Panc1 (cell line): ENCODE data around the gene SKIC8. TPM values are rescaled to one million over a fixed set of nuclear protein-coding genes. Genes with fewer than 3 reads are reported as not detected.

Experiments
- ATAC-seq: fragments of 200-7000 bp; cut with Tn5 transposase; 2 replicates; pipeline ENCODE4 v1.9.1; 2020; ENCODE audit warnings: mild to moderate bottlenecking, moderate library complexity
- BruUV-seq: library from RNA; stranded (reverse); fragments of 400-500 nt; replicated peaks from 2 replicates; lab custom pipeline; 2021; lab: Mats Ljungman, UMichigan
- CTCF ChIA-PET: fragments of 300-600 bp; sonication (Branson Sonifier 250); formaldehyde crosslinking; loops from one replicate; lab custom pipeline; 2022; ENCODE audit warnings: antibody characterized with exemption; lab: Charles Lee
- POLR2A ChIA-PET: fragments of 300-600 bp; sonication (Branson Sonifier 250); formaldehyde crosslinking; loops from one replicate; lab custom pipeline; 2022; ENCODE audit warnings: antibody characterized with exemption; lab: Charles Lee
- DNase-seq: peaks from one replicate; pipeline ENCODE4 v3.0.0-alpha.2; 2010; ENCODE audit warnings: low read depth, low spot score
- H3K27ac ChIP-seq: 2 replicates; pipeline ENCODE4 v1.5.1; 2011; ENCODE audit warnings: mild to moderate bottlenecking, low read length, inconsistent platforms
- H3K27me3 ChIP-seq: fragments of 200-500 bp; sonication (Bioruptor generic); 2 replicates; pipeline ENCODE4 v1.6.0; 2014; ENCODE audit warnings: low read length, inconsistent platforms; ENCODE audit not compliant: control insufficient read depth, insufficient read depth
- H3K36me3 ChIP-seq: fragments of 200-500 bp; sonication (Bioruptor generic); 2 replicates; pipeline ENCODE4 v1.5.1; 2014; ENCODE audit warnings: inconsistent platforms, mild to moderate bottlenecking, low read length, moderate library complexity; ENCODE audit not compliant: control insufficient read depth, insufficient read depth
- H3K4me1 ChIP-seq: 2 replicates; pipeline ENCODE4 v1.5.1; 2011; ENCODE audit warnings: inconsistent platforms, mild to moderate bottlenecking, low read length, moderate library complexity; ENCODE audit not compliant: control insufficient read depth, insufficient read depth
- H3K4me3 ChIP-seq, 2 experiments: 2 replicates each; pipeline ENCODE4 v1.5.1; 2011 to 2012; ENCODE audit warnings: low read depth in 2 of 2, low read length in 2 of 2, mild to moderate bottlenecking in 2 of 2, inconsistent platforms in 1 of 2, moderate library complexity in 1 of 2
- H3K9me3 ChIP-seq: fragments of 200-500 bp; sonication (Bioruptor generic); 2 replicates; pipeline ENCODE4 v1.5.1; 2014; ENCODE audit warnings: low read depth, mild to moderate bottlenecking, inconsistent platforms, low read length, moderate library complexity; ENCODE audit not compliant: control insufficient read depth, insufficient read depth
- POLR2AphosphoS5 ChIP-seq: IDR thresholded peaks from 2 replicates; pipeline ENCODE4 v1.6.1; 2012; ENCODE audit warnings: mild to moderate bottlenecking, low read depth, low read length, moderate library complexity
- REST ChIP-seq, 2 experiments: IDR thresholded peaks; 2 replicates each; pipeline ENCODE4 v1.6.1; 2011 to 2012; ENCODE audit warnings: low read depth in 2 of 2, control low read depth in 1 of 2, low read length in 1 of 2, mild to moderate bottlenecking in 1 of 2, moderate library complexity in 1 of 2; ENCODE audit not compliant: insufficient read depth in 1 of 2
- SIN3A ChIP-seq: IDR thresholded peaks from 2 replicates; pipeline ENCODE4 v1.6.1; 2012; ENCODE audit warnings: low read depth, mild to moderate bottlenecking, low read length, moderate library complexity, borderline replicate concordance; ENCODE audit not compliant: insufficient read depth
- TCF7L2 ChIP-seq: IDR thresholded peaks from 2 replicates; pipeline ENCODE4 v1.6.1; 2011; ENCODE audit warnings: mild to moderate bottlenecking, low read depth, low read length, inconsistent platforms
- in situ Hi-C: cut with HindIII; loops from 2 replicates; pipeline ENCODE4 v1.10.0; 2016; ENCODE audit warnings: low sequenced_read_pairs, low pct_unique_long_range_greater_than_20kb
- intact Hi-C: fragments of 100-400 bp; cut with micrococcal nuclease; formaldehyde crosslinking; loops from one replicate; pipeline ENCODE4 v1.10.0; 2022; ENCODE audit not compliant: unreplicated experiment
- total RNA-seq: library from RNA; stranded (reverse); gene quantifications from one replicate; pipeline ENCODE4 v1.2.1, GENCODE V29; 2021; ENCODE audit not compliant: unreplicated experiment
- TF ChIP-seq, protein P1 (sequence below): fragments of 450-650 bp; IDR thresholded peaks from 2 replicates; pipeline ENCODE4 v1.5.1; 2017; ENCODE audit warnings: mild to moderate bottlenecking

Gene SKIC8
- total RNA-seq, 1 experiment from 2014 or later, result 66.3 TPM

GRCh38 chr15:78340231-78341056, 41.0 kb upstream of the SKIC8 start, which contains the start of gene CRABP1:
TSS of gene CRABP1 (plus strand) at chr15:78340353. CDS start at chr15:78340429, 76 bp downstream.
- Histone ChIP-seq H3K4me1 (peaks cover 5% of the 10 kb centered on the region; the same call in 1 of the 2 replicates), H3K4me3 (peak within 1 kb of the TSS; percentile 21 to 33), H3K27me3 (peaks cover 15% of the 10 kb centered on the region), H3K36me3 (no peaks in the 10 kb centered on the region), H3K27ac (no peak within 1 kb of the TSS), H3K9me3 (no peaks in the 10 kb centered on the region)
- DNase-seq, result no peak
- BruUV-seq, result no TSS peak
- intact Hi-C loops, result no loop called here
- in situ Hi-C loops, result no loop called here
- TF ChIP-seq REST (IDR thresholded peaks at IDR 0.05; ENCODE audit: insufficient read depth in 1 of 2, low read depth in 2 of 2, low read length in 1 of 2), result no peak
- TF ChIP-seq SIN3A, result no peak
- no peak for TF ChIP-seq TCF7L2
- TF ChIP-seq, protein P1, sequence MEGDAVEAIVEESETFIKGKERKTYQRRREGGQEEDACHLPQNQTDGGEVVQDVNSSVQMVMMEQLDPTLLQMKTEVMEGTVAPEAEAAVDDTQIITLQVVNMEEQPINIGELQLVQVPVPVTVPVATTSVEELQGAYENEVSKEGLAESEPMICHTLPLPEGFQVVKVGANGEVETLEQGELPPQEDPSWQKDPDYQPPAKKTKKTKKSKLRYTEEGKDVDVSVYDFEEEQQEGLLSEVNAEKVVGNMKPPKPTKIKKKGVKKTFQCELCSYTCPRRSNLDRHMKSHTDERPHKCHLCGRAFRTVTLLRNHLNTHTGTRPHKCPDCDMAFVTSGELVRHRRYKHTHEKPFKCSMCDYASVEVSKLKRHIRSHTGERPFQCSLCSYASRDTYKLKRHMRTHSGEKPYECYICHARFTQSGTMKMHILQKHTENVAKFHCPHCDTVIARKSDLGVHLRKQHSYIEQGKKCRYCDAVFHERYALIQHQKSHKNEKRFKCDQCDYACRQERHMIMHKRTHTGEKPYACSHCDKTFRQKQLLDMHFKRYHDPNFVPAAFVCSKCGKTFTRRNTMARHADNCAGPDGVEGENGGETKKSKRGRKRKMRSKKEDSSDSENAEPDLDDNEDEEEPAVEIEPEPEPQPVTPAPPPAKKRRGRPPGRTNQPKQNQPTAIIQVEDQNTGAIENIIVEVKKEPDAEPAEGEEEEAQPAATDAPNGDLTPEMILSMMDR, result no peak
- TF ChIP-seq POLR2AphosphoS5, result no peak
- ChIA-PET POLR2A (no interaction called here), CTCF (no interaction called here)
- peak; percentile 53; the same call in 1 of the 2 replicates for ATAC-seq

DNA sequence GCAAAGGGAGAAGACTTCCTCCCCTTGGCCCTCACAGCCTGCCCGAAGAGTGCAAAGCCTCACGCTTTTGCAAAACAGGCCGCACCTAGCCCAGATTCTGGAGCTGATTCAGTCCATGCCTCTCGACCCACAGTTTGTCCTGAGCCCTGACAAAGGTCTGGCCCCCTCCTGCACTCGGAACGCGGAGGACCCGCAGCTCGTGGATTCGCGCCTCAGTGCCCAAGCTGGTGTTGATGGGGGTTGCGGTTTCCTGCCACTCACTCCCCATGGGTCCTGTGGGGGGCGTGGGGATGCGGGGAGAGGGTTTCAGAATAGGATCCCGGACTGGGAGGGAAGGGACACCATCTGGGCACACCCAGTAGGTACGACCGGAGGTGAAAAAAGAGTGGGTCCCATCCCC, 40.1 kb upstream of the SKIC8 start:
- peaks cover 5% of the 10 kb centered on the region; the same call in 1 of the 2 replicates for H3K4me1 ChIP-seq
- no peaks in the 10 kb centered on the region for H3K9me3 ChIP-seq
- POLR2A ChIA-PET, result no interaction called here
- peaks cover 15% of the 10 kb centered on the region for H3K27me3 ChIP-seq
- intact Hi-C loops (no loop called here), in situ Hi-C loops (no loop called here)
- TF ChIP-seq, protein P1, result no peak
- TF ChIP-seq REST (IDR thresholded peaks at IDR 0.05; ENCODE audit: insufficient read depth in 1 of 2, low read depth in 2 of 2, low read length in 1 of 2), result no peak
- no peak overlapping the region for H3K27ac ChIP-seq
- DNase-seq (no peak), ATAC-seq (no peak)
- H3K36me3 ChIP-seq, result no peaks in the 10 kb centered on the region
- no TSS peak for BruUV-seq
- CTCF ChIA-PET, result interaction anchor here (0.6 kb wide), 1 partner anchor 112 kb away, joined by 4 read pairs; no protein-coding TSS in a partner anchor
- no peak overlapping the region for H3K4me3 ChIP-seq
